ENCODE results near the gene SHISA2.
A peak's percentile ranks its signal among the peaks of the same experiment; 100 is the strongest.

Gene SHISA2

DNA sequence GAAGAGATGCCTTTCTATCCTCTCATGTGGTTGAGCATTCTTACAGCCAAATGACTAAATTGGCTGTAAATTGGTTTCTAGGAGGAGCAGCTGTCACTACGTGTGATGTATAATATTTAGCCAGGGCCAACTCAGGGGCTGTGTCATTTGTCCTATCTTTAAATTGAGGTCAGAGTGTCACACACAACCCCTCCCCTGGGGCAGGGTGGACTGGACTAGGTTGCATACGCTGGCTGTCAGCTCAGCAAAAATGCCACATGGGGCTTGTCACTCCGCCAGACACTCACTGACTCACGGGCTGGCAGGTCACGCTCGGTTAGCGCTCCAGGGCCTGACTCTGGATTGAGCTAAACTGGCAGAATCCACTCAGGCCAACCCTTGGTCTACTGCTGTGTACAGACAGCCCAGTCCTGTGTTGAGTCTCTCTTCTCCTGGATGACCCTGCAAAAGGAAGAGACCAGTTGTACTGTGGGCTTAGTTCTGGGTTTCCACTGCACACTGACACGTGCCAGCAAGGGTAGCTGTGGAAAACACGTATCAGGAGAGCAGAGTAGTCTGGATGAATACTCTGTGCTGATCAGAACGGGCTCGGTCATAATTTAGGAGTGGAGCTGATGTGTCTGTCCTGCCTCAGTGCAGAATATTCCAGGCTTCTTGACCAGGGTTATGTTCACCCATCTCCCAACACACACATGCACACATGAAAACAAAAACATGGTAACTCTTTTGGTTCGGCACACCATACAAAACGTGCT is 29.1 kb downstream of the SHISA2 start (continued):
- TF ChIP-seq, protein P1, sequence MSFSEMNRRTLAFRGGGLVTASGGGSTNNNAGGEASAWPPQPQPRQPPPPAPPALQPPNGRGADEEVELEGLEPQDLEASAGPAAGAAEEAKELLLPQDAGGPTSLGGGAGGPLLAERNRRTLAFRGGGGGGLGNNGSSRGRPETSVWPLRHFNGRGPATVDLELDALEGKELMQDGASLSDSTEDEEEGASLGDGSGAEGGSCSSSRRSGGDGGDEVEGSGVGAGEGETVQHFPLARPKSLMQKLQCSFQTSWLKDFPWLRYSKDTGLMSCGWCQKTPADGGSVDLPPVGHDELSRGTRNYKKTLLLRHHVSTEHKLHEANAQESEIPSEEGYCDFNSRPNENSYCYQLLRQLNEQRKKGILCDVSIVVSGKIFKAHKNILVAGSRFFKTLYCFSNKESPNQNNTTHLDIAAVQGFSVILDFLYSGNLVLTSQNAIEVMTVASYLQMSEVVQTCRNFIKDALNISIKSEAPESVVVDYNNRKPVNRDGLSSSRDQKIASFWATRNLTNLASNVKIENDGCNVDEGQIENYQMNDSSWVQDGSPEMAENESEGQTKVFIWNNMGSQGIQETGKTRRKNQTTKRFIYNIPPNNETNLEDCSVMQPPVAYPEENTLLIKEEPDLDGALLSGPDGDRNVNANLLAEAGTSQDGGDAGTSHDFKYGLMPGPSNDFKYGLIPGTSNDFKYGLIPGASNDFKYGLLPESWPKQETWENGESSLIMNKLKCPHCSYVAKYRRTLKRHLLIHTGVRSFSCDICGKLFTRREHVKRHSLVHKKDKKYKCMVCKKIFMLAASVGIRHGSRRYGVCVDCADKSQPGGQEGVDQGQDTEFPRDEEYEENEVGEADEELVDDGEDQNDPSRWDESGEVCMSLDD (tag by site-specific recombination; IDR thresholded peaks at IDR 0.05) = no peak
- no peak for TF ChIP-seq SP3 (tag by site-specific recombination; IDR thresholded peaks at IDR 0.05)
- TF ChIP-seq SCRT1 (tag by site-specific recombination; IDR thresholded peaks at IDR 0.05; ENCODE audit: borderline replicate concordance) = no peak
- no peak for TF ChIP-seq ZNF530 (tag by site-specific recombination; IDR thresholded peaks at IDR 0.05; ENCODE audit: low read depth)
- no peak for TF ChIP-seq ZNF174 (tag by site-specific recombination; IDR thresholded peaks at IDR 0.05)
- TF ChIP-seq, protein P2, sequence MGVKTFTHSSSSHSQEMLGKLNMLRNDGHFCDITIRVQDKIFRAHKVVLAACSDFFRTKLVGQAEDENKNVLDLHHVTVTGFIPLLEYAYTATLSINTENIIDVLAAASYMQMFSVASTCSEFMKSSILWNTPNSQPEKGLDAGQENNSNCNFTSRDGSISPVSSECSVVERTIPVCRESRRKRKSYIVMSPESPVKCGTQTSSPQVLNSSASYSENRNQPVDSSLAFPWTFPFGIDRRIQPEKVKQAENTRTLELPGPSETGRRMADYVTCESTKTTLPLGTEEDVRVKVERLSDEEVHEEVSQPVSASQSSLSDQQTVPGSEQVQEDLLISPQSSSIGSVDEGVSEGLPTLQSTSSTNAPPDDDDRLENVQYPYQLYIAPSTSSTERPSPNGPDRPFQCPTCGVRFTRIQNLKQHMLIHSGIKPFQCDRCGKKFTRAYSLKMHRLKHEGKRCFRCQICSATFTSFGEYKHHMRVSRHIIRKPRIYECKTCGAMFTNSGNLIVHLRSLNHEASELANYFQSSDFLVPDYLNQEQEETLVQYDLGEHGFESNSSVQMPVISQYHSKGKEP (tag by site-specific recombination; IDR thresholded peaks at IDR 0.05) = no peak
- TF ChIP-seq ZNF157 (tag by site-specific recombination; IDR thresholded peaks at IDR 0.05) = no peak
- TF ChIP-seq, protein P3, sequence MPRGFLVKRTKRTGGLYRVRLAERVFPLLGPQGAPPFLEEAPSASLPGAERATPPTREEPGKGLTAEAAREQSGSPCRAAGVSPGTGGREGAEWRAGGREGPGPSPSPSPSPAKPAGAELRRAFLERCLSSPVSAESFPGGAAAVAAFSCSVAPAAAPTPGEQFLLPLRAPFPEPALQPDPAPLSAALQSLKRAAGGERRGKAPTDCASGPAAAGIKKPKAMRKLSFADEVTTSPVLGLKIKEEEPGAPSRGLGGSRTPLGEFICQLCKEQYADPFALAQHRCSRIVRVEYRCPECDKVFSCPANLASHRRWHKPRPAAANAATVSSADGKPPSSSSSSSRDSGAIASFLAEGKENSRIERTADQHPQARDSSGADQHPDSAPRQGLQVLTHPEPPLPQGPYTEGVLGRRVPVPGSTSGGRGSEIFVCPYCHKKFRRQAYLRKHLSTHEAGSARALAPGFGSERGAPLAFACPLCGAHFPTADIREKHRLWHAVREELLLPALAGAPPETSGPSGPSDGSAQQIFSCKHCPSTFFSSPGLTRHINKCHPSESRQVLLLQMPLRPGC (tag by site-specific recombination; IDR thresholded peaks at IDR 0.05) = no peak
- peak; percentile 95 for TF ChIP-seq GLIS1 (tag by site-specific recombination; IDR thresholded peaks at IDR 0.05)
- no peak for TF ChIP-seq ZNF266 (tag by site-specific recombination; IDR thresholded peaks at IDR 0.05; ENCODE audit: low read depth)
- no peak for TF ChIP-seq GLI2 (tag by site-specific recombination; IDR thresholded peaks at IDR 0.05; ENCODE audit: borderline replicate concordance, low read depth)
- no peak for TF ChIP-seq ZNF558 (tag by site-specific recombination; IDR thresholded peaks at IDR 0.05)

DNA sequence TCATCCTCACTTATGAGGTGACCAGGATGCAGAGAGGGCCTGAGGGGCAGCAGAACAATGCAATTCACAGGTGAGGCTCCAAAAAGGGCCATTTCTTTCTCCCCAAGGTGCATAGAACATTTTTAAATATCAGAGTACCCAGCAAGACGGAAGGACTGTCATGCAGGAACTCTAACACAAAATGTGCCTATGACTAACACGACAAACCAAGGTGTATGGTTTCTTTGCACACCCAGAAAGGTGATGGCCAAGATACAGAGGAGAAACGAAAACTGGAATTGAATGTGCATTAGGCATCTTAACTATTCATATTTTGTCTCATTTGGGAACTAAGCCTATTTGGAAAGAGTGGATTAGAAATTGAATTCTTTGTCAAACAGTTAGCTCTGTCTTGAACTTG is 29.9 kb downstream of the SHISA2 start:
- CTCF ChIA-PET = interaction anchor here (1.5 kb wide), 1 partner anchor 15 kb away, joined by 4 read pairs; no protein-coding TSS in a partner anchor
- POLR2A ChIA-PET = no interaction called here
- H3K27ac ChIP-seq (ENCODE audit: extremely low read depth, low read depth, low read length) = no peak overlapping the region
- peaks cover 11% of the 10 kb centered on the region for H3K4me1 ChIP-seq (ENCODE audit: control insufficient read depth, insufficient read depth, low read length)
- no peaks in the 10 kb centered on the region for H3K36me3 ChIP-seq (ENCODE audit: control insufficient read depth in 2 of 2, insufficient read depth in 1 of 2, low read length in 2 of 2)
- no peak overlapping the region for H3K4me3 ChIP-seq (ENCODE audit: low read depth, low read length)
- H3K9me3 ChIP-seq (ENCODE audit: control insufficient read depth, insufficient read depth, low read depth, low read length) = no peaks in the 10 kb centered on the region
- TF ChIP-seq ZNF596 (tag by site-specific recombination; IDR thresholded peaks at IDR 0.05) (no peak), ZBTB1 (tag by site-specific recombination; IDR thresholded peaks at IDR 0.05) (no peak), ZNF169 (tag by site-specific recombination; IDR thresholded peaks at IDR 0.05) (no peak), ZFHX2 (tag by site-specific recombination; conservative IDR thresholded peaks at IDR 0.05) (no peak), ZNF19 (tag by site-specific recombination; IDR thresholded peaks at IDR 0.05; ENCODE audit: low read depth) (no peak), ZNF146 (tag by site-specific recombination; IDR thresholded peaks at IDR 0.05) (no peak), ZNF664 (tag by site-specific recombination; IDR thresholded peaks at IDR 0.05) (no peak), GLI4 (tag by site-specific recombination; IDR thresholded peaks at IDR 0.05) (no peak), ZNF423 (tag by site-specific recombination; IDR thresholded peaks at IDR 0.05) (no peak), ZFP37 (tag by site-specific recombination; IDR thresholded peaks at IDR 0.05) (no peak)
- TF ChIP-seq, protein P4, sequence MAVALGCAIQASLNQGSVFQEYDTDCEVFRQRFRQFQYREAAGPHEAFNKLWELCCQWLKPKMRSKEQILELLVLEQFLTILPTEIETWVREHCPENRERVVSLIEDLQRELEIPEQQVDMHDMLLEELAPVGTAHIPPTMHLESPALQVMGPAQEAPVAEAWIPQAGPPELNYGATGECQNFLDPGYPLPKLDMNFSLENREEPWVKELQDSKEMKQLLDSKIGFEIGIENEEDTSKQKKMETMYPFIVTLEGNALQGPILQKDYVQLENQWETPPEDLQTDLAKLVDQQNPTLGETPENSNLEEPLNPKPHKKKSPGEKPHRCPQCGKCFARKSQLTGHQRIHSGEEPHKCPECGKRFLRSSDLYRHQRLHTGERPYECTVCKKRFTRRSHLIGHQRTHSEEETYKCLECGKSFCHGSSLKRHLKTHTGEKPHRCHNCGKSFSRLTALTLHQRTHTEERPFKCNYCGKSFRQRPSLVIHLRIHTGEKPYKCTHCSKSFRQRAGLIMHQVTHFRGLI (tag by site-specific recombination; IDR thresholded peaks at IDR 0.05) = no peak
- TF ChIP-seq, protein P5, sequence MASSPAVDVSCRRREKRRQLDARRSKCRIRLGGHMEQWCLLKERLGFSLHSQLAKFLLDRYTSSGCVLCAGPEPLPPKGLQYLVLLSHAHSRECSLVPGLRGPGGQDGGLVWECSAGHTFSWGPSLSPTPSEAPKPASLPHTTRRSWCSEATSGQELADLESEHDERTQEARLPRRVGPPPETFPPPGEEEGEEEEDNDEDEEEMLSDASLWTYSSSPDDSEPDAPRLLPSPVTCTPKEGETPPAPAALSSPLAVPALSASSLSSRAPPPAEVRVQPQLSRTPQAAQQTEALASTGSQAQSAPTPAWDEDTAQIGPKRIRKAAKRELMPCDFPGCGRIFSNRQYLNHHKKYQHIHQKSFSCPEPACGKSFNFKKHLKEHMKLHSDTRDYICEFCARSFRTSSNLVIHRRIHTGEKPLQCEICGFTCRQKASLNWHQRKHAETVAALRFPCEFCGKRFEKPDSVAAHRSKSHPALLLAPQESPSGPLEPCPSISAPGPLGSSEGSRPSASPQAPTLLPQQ (tag by site-specific recombination; IDR thresholded peaks at IDR 0.05) = no peak
- TF ChIP-seq, protein P6, sequence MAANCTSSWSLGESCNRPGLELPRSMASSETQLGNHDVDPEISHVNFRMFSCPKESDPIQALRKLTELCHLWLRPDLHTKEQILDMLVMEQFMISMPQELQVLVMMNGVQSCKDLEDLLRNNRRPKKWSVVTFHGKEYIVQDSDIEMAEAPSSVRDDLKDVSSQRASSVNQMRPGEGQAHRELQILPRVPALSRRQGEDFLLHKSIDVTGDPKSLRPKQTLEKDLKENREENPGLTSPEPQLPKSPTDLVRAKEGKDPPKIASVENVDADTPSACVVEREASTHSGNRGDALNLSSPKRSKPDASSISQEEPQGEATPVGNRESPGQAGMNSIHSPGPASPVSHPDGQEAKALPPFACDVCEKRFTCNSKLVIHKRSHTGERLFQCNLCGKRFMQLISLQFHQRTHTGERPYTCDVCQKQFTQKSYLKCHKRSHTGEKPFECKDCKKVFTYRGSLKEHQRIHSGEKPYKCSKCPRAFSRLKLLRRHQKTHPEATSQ (tag by site-specific recombination; IDR thresholded peaks at IDR 0.05) = no peak

Data from HEK293 (cell line).